ENCODE results near the gene PKNOX1.
"Not testable (repeated sequence)": the region's sequence is repeated elsewhere in the genome, so short reads cannot be mapped to it uniquely, and the experiment has no call there.

The PKNOX1 gene

DNA sequence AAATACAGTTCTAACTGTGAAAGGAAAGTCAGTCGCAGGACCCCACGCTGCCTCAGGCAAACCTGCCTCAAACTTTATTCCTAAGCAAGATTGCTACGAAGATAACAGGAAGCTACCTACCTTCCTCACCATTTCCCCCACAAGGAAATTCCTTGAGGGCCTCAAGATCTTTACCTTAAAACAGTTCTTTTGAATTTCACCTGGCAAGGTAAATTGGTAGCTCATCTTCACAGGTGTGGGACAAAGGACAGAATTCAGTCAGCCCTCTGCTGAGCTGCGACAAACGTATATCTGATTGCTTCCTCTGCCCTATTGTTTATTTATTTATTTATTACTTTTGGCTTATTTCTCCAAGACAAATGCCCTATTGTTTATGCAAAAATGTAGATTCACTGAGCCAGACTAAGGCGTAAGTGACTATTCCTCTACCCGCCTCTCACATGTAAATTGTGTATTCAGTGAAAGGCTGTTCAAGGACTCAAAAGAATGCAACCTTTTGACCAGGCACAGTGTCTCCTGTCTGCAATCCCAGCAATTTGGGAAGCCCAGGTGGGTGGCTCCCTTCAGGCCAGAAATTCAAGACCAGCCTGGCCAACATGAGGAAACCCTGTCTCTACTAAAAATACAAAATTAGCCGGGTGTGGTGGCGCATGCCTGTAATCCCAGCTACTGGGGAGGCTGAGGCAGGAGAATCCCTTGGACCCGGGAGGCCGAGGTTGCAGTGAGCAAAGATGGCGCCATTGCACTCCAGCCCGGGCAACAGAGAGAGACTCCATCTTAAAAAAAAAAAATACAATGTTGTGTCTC, 17.3 kb upstream of the PKNOX1 start:
- no peak for DNase-seq

DNA sequence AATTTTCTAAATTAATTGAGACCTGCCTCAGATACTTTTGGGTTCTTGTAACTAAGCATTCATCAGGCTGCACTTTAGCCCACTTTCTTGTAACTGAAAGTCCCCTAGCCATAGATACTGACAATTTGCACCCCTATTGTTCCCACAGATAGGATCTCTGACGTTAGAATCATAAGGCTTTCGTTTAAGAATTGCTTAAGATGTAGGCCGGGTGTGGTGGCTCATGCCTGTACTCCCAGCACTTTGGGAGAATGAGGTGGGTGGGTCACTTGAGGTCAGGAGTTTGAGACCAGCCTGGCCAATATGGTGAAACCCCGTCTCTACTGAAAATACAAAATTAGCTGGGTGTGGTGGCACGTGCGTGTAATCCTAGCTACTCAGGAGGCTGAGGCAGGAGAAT, 16.2 kb upstream of the PKNOX1 start:
- not testable (repeated sequence) for DNase-seq

- DNase-seq, result no peak
Observed at GRCh38 chr21:42959728-42960127, 14.6 kb upstream of the PKNOX1 start.

- DNase-seq, result no peak
Observed at GRCh38 chr21:42962380-42963007, 11.9 kb upstream of the PKNOX1 start.

DNA sequence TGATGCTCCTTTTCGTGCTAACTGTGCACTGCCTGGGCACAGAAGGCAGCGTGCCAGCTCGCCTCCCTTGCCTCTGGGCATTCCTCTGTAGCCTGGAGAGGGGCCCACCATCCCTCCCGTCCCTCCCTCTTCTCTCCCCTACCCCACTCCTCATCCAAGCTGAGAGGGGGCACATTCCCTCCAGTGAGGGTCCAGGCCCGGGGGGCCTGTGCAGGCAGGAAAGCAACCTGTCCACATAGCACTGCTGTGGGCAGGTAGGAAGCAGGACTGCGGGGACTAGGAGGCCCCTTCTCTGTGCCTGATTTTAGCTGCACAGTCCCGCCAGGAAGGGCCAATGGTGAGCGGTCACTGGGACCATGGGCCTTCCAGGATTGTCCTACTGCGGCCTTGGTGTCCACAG, 10.3 kb upstream of the PKNOX1 start:
- DNase-seq, result no peak

- no peak for DNase-seq
Observed at GRCh38 chr21:42964546-42965210, 9.7 kb upstream of the PKNOX1 start.

DNA sequence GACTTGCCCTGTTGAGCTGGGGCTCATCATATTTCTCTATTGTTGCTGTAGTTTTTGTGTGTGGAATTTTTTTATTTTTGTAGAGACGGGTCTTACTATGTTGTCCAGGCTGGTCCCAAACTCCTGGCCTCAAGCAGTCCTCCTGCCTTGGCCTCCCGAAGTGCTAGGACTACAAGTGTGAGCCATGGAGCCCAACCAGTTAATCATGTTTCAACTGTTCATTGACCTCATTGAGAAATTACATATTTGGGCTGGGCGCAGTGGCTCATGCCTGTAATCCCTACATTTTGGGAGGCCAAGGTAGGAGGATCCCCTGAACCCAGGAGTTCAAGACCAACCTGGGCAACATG, 9.2 kb upstream of the PKNOX1 start:
- no peak for DNase-seq

GRCh38 chr21:42967616-42968015, 6.7 kb upstream of the PKNOX1 start:
- DNase-seq, result not testable (repeated sequence)

GRCh38 chr21:42969193-42969600, 5.2 kb upstream of the PKNOX1 start:
- no peak for DNase-seq

DNA sequence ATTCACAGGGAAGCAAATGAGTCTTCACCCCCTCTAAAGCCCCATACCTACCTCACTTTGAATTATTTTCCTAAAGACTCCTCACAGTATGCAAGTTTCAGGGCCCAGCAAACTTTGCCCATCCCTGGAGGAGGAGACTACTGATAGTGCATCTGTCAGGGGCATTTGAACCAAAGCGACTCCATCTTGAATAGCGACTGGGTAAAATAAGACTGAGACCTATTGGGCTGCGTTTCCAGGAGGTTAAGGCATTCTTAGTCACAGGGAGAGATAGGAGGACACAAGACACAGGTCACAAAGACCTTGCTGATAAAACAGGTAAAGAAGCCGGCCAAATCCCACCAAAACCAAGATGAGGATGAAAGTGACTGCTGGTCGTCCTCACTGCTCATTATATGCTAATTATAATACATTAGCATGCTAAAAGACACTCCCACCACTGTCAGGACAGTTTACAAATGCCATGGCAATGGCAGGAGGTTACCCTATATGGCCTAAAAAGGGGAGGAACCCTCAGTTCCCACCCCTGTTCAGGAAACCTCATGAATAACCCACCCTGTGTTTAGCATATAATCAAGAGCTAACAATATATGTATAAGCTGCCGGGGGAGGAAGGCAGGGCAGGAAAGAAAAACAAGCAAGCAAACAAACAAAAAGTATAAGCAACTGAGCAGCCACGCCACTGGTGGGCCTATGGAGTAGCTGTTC, 3.3 kb upstream of the PKNOX1 start:
- no peak for DNase-seq

- no peak for DNase-seq
Observed at GRCh38 chr21:42971897-42972275, 2.5 kb upstream of the PKNOX1 start.

GRCh38 chr21:42973309-42973990, 912 bp upstream of the PKNOX1 start:
- DNase-seq, result no peak

- peak; percentile 92 for DNase-seq
Observed at GRCh38 chr21:42974832-42975820, 764 bp downstream of the PKNOX1 start.

GRCh38 chr21:42975886-42976608, 1.7 kb downstream of the PKNOX1 start:
- no peak for DNase-seq

GRCh38 chr21:42980312-42981213, 6.2 kb downstream of the PKNOX1 start:
- DNase-seq, result no peak

DNA sequence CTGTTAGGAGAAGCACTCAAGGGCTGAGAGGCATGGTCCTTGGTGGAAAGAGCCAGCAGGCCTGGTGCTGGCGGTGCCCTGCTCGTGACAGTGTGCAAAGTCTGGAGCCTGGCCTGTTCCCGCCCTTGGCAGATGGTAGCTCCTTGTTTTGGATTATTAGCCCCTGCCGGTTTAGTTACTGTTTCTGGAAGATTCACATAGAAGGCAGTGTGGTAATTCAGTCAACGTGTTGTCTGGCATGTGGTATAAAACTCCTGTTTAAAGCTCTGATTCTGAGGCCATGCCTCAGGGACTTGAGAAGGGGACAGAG, 6.8 kb downstream of the PKNOX1 start:
- peak; percentile 55 for DNase-seq

DNA sequence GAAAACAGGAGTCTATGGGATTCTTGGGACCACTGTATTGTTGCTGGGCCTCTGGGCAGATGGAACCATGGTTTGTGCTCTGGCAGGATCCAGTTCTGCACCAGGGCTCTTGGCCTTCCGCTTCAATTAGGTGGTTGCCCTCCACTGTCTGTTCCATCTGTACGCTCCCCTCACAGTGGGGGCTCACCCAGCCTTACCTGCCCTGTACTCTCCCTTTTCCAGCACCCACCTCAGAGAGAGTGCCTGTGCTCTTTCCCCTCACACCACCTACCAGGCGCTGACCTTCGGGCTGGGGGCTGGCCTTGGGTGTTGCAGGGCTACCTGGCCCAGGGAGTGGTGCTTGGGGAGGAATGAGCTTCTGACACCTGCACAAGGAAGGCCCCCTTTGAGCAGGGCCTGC, 7.5 kb downstream of the PKNOX1 start:
- no peak for DNase-seq

DNA sequence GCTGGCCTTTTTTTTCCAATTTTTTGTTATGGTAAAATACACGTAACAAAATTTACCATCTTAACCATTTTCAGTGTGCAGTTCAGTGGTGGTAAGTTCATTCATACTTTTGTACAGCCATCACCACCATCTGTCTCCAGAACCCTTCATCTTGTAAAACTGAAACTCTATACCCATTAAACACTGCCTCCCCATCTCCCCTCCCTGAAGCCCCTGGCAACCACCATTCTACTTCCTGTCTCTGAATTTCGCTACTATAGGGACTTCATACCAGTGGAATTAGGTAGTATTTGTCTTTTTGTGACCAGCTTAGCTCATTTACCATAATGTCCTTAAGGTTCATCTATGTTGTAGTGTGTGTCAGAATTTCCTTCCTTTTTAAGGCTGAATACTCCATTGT, 8.7 kb downstream of the PKNOX1 start:
- peak; percentile 62 for DNase-seq

DNA sequence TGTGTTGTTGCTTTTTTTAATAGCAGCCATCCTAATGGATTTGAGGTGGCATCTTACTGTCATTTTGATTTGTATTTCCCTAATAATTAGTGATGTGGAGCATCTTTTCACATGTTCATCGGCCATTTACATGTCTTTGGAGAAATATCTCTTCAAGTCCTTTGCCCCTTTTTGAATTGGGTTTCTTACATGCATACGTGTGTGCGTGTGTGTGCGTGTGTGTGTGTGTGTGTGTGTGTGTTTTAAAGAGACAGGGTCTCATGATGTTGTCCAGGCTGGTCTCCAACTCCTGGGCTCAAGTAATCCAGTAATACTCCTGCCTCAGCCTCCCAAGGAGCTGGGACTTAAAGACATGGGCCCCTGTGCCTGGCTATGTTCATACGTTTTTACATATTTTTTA, 9.5 kb downstream of the PKNOX1 start:
- no peak for DNase-seq

Data from NCI-H69 (cell line).